A673 (cell line): ENCODE results near the gene VAPB.

Experiments used
- CTCF ChIP-seq: fragments of 300-800, 200-600 bp; sonication (generic); conservative IDR thresholded peaks from 2 replicates; pipeline ENCODE4 v1.5.1; 2017; ENCODE audit warnings: low read depth, mild to moderate bottlenecking, antibody characterized with exemption, low read length, moderate library complexity, mixed read lengths
- EZH2 ChIP-seq: fragments of 200-600 bp; sonication (generic); IDR thresholded peaks from 2 replicates; pipeline ENCODE4 v1.6.1; 2017; ENCODE audit warnings: borderline replicate concordance, low read depth, mild to moderate bottlenecking, mixed read lengths, antibody characterized with exemption, low read length; ENCODE audit not compliant: poor library complexity, severe bottlenecking

GRCh38 chr20:58362206-58362516 lies 26.9 kb upstream of the VAPB start:
- no peak for TF ChIP-seq CTCF
- TF ChIP-seq EZH2 = no peak
